NCI-H748 (cell line): ENCODE measurements around the gene SPINK8.
"Not testable (repeated sequence)": the region's sequence is repeated elsewhere in the genome, so short reads cannot be mapped to it uniquely, and the experiment has no call there.

Experiments used
- DNase-seq: peaks from one replicate; lab custom pipeline; 2025; ENCODE audit not compliant: unreplicated experiment; lab: John Stamatoyannopoulos, UW

Gene SPINK8

GRCh38 chr3:48331706-48332435, 1.6 kb downstream of the SPINK8 start:
- not testable (repeated sequence) for DNase-seq

DNA sequence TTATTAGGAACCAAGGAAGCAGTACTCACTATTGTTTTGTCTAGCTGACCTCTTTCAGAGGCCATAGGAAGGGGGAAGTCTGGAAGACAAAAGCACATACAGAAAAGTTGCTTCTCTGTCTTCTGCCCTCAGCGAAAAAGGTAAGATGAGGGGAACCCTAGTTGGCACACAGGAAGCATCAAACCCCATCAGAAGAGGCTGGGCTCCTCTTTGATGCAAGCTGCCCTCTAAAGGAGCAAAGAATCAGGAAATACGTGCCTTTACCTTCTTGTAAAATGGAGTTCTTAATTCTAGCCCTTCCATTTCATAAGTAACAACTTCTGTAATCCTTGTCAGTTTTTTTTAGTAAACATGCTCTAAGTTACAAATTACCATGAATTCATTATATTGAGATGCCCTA, 12.5 kb downstream of the SPINK8 start:
- no peak for DNase-seq

DNA sequence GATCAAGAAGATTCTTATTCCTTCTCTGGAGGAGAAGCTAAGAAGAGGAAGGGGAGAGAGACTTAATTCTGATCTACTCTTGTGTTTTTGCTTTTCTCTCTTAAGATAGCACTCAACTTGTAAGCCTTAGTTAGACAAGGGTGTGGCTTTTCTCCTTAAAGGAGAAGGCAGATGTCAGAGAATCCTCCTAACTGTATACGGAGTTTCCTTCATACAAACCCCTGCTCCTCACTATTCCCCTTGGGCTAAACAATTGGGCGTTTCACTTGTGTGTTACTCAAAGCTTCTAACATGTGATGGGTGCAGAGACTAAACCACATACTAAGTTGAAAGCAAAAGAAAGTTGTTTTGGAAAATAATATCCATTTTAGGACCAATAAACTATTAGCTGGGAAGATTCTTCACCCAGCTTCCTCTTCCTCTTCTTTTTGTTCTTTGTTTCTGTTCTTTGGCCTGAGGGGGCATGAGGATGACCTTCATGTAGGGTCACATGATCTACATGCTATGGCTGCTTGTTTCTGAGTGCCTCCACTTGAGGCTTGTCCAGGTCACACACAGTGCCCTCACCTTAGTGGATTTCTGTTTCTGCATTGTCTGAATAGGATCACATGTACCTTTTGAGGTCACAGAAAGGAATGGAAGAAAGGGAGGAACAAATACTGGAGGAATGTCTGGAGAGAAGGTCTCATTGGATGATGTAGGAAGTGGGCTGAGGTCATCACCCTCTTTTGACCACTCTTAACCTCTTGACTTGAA, 14.6 kb downstream of the SPINK8 start:
- no peak for DNase-seq

DNA sequence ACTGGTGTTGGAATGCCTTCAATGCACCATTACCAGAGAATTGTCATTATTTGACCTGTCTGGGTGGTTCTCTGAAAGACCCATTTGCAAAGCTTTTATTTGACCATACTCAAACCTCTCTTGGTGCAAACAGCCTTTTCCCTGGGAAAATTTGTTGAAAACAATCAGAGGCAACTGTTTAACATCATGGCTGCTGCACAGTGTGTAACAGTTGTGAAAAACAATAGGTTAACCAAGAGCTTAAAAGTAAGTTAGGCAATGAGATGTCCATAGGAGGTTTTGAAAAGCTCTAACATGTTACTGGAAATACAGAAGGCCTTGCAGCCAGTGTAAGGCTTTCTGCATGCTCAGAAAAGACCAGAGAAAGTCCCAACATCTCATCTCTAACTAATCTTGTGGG, 18.9 kb downstream of the SPINK8 start:
- no peak for DNase-seq

DNA sequence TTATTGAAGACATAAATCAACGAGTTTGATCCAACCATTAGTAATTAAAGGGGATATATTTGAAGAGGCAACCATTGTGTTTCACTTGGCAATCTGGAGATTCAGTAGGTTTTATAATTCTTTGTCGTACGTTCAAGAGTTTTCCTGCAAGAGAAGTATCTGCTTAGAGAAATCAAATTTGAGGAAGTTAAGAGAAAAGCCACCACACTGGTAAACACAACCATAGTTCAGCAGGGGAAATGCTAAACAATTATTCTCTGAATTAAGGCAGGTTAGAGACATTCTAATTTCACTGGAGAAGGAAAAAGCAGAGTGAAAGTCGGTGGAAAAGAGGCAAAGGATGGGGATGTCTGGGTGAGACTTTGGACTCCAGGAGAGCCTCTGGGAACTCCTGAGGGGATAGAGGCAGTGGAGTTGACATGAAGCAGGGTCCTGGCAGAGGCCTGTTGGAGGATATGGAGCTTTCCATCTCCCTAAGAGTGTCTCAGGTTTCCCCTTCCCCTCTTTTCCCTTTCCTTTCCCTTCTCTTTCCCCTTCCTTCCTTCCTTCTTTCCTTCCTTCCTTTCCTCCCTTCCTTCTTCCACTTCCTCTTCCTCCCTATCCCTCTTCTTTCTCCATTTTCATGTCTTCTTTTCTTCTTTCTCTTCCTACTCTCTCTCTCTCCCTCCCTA, 26.5 kb downstream of the SPINK8 start:
- DNase-seq, result no peak

DNA sequence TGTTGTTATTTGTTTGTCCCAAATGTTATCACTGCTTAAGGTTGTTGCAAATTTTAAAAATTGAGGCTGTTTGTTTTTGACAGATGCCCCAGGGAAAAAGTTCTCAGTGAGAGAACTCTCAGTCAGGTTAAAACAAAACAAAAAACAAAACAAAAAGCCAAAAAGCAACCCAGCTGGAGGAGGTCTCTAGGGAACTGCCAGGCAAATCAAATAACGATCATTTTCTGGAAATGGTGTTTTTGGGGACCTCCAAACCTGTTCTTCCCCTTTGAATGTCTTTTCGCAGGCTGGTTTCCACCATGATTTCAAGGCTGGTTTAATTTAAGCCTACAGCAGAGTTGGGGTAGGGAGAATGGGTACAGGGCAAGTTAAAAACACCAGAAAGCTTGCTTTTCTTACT, 27.2 kb downstream of the SPINK8 start:
- no peak for DNase-seq

DNA sequence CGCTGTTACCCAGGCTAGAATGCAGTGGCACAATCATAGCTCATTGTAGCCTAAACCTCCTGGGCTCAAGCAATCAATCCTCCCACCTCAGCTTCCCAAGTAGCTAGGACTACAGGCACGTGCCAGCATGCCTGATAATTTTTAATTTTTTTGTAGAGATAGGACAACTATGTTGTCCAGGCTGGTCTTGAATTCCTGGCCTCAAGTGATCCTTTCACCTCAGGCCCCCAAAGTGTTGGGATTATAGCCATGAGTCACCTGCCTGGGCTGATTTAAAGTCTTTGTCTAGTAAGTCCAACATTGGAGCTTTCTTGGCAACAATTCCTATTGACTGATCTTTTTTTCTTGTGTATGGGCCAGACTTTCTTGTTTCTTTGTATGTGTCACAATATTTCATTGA, 28.1 kb downstream of the SPINK8 start:
- DNase-seq, result no peak

GRCh38 chr3:48303021-48303420, 30.4 kb downstream of the SPINK8 start:
- DNase-seq, result no peak

GRCh38 chr3:48301800-48302166, 31.7 kb downstream of the SPINK8 start:
- DNase-seq, result peak; percentile 57

- DNase-seq, result peak; percentile 89
Observed at GRCh38 chr3:48301020-48301799, 32.3 kb downstream of the SPINK8 start, which contains the start of gene NME6. Gene NME6, minus strand, starts transcription at chr3:48301367.

DNA sequence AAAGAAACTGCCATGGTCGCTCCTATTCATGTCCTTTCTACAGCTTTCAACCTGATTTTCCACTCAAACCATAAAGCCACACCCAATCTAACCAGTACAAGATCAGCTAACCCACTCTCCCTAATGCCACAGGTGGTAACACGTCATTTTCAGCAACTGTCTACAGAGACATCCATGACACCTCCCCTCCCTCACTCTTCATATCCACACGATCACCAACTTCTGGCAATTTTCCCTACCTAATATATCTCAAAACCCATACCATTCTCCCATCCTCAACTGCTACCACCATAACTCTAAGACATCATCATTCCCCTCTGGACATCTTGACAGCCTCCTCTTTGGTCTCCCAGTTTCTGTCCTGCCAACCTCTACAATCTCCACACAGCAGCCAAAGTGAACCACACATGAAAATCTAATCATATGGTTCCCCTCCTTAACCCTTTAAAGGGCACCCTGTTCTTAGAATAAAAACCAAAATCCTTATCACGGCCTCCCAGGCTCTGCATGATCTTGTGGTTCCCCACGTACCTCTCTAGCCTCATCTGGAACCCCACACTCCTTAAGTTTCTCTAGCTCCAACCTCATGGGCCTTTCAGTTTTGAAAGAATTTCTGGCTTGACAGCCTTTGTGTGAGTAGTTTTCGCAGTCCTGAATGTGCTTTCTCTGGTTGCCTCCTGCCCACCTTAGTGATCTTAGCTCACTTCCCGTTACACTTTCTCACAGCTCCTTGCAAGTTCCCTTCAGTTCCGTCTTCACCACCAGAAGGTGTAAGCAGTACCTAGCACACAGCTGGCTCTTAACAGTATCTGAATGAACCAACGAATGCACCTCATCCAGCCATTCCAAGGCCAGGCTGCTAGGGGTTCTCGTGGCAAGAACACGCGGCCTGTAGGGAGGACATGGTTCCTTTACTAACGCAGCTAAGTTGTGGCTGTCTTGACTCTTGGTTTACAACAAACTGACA, 33.4 kb downstream of the SPINK8 start:
- DNase-seq, result no peak

- DNase-seq, result no peak
Observed at GRCh38 chr3:48297111-48297810, 36.2 kb downstream of the SPINK8 start.

DNA sequence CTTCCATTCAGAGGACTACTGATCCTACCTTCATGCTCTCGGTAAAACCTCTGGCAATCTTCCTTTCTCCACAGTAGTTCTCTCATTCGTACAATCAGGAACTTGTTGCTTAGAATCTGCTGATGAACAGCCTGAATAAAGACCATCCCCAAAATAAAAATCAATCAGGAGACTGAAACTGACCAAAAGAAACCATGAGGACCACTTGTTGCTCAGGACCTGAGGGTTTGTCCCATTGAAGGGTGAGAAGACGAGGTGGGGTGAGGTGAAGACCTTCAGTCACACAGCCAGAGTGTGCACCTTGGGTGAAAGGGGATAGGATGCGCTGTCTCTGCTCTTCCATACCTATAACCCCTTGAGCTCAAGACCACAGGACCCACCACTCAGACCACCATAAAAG, 36.8 kb downstream of the SPINK8 start:
- no peak for DNase-seq

DNA sequence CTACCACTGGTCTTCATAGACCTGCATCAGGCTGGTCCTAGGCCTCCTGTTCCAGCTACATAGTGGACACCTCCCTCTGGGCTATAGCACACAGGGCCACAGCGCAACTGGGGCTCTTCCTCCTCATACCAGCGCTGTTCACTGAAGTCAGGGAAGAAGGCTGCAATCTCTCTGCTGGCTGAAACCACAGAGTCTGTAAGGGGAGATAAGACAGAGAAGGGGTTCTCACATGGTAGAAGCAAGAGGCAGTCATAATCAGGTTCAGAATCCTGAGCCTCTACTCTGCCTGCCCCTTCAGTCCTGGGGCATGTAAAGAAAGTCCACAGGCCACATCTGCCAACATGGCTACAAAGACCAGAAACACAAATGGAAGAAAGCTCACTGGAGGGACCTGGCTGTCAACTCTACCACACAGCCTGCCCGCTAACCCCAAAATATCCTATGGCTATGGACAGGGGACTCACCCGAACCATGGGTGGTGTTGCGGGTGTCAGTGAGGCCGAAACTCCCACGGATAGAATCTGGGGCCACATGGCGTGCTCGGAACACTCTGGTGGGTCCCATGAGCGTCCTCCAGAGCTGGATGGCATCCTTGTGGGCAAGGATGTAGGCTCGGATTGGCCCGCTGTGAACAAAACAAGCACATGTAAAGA, 38.7 kb downstream of the SPINK8 start:
- no peak for DNase-seq

DNA sequence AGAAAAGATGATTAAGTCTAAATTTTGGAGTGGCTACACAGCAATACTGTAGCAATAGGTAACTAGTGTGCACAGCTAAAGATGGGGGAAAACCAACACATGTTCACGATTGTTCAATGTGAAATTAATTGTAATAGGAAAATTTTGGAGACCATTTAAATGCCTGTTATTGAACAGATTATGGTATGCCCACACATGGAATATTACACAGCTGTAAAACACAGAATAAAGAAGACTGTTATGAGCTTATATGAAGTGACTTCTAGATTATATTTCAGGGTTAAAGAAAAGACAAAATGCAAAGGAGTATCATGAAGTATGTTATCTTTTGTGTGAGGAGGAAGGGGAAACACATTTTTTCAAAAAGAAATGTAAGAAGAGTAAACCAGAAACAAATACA, 43.8 kb downstream of the SPINK8 start:
- no peak for DNase-seq

DNA sequence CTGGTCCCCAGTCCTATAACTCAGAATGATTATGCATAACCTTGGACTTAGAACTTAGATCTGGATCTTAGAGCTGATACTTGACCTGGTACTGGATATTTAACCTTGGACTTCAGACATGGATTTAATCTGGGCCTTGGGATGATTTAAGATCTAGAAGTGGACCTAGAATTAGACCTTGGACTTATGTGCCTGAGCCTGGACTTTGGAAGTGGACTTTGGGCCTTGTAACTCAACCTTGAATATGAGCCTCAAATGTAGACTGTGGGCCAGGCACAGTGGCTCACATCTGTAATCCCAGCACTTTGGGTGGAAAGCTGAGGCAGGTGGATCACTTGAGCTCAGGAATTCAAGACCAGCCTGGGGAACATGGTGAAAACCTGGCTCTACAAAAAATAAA, 46.4 kb downstream of the SPINK8 start:
- DNase-seq, result no peak

- no peak for DNase-seq
Observed at GRCh38 chr3:48286308-48286707, 47.2 kb downstream of the SPINK8 start.

DNA sequence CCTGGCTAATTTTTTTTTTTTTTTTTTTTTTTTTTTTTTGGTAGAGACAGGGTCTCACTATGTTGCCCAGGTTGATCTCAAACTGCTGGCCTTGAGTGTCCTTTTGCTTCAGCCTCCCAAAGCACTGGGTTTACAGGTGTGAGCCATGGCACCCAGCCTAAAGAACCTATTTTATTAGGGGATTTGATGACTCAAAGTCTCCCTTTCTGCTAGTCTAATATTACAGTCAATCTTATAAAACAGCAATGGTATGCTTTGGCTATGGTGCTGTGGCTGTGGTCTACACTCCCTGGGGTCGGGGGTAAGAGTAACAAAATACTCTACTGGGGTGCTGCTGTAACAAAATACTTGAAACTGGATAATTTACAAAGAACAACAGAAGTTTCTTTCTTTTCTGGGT, 47.8 kb downstream of the SPINK8 start:
- no peak for DNase-seq

DNA sequence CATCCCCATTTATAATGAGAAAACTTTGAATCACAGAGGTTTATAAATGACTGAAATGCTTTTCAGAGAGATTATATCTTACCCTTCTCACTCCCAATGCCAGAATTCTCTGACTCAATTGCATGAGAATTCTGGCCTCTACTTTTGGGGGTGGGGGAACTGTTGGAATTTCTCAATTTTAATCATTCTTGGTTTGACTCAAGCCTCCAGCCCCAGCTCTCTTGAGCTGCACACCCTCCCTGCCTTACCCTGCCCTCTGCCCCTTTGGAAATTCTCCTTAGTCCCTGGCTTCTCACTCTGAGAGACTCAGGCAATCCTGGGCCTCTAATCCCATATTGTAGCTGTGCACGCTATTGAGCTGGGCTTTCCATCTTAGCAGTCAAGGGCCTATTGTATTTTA, 48.3 kb downstream of the SPINK8 start:
- no peak for DNase-seq
